HCT116 (cell line): ENCODE data around the gene FGF7. TPM values are rescaled to one million over a fixed set of nuclear protein-coding genes. Genes with fewer than 3 reads are reported as not detected.

Source experiments
- ATAC-seq: fragments of 200-7000 bp; cut with Tn5 transposase; 2 replicates; pipeline ENCODE4 v1.9.1; 2020; ENCODE audit warnings: mild to moderate bottlenecking, moderate library complexity
- BruUV-seq: library from RNA; stranded (reverse); fragments of 400-500 nt; replicated peaks from 2 replicates; lab custom pipeline; 2021; lab: Mats Ljungman, UMichigan
- CTCF ChIA-PET: fragments of 300-600 bp; sonication (Branson Sonifier 250); formaldehyde crosslinking; loops from one replicate; lab custom pipeline; 2021; ENCODE audit warnings: antibody characterized with exemption; lab: Charles Lee
- POLR2A ChIA-PET: fragments of 300-600, 350-600 bp; sonication (Branson Sonifier 250); formaldehyde crosslinking; loops from one replicate; lab custom pipeline; 2021; ENCODE audit warnings: antibody characterized with exemption; lab: Charles Lee
- RAD21 ChIA-PET, 2 experiments: fragments of 300-600 bp; sonication (Branson Sonifier 250); formaldehyde crosslinking; loops; one replicate each; lab custom pipeline; 2023; ENCODE audit warnings: low total read pairs in 2 of 2; ENCODE audit not compliant: uncharacterized antibody in 2 of 2, unreplicated experiment in 2 of 2, low non-redundant PET in 1 of 2; lab: Charles Lee
- DNase-seq: peaks from one replicate; pipeline ENCODE4 v3.0.0-alpha.2; 2010; ENCODE audit warnings: low read depth, low spot score
- H2AFZ ChIP-seq: fragments of 200-600 bp; shearing (Covaris generic), sonication (generic); 2 replicates; pipeline ENCODE4 v1.6.1; 2017; ENCODE audit warnings: low read depth, mixed run types, mixed read lengths, antibody characterized with exemption, low read length; ENCODE audit not compliant: poor library complexity, severe bottlenecking
- H3K27ac ChIP-seq: 2 replicates; pipeline ENCODE4 v1.5.1; 2012; ENCODE audit warnings: low read depth, low read length
- H3K27me3 ChIP-seq: fragments of 200-600 bp; sonication (generic); 2 replicates; pipeline ENCODE4 v1.6.1; 2016; ENCODE audit warnings: mixed run types, low read length, mixed read lengths; ENCODE audit not compliant: insufficient read depth
- H3K36me3 ChIP-seq, 2 experiments: fragments of 200-500 bp in 1 of 2; fragments of 200-600 bp in 1 of 2; sonication (Bioruptor generic) in 1 of 2; sonication (generic) in 1 of 2; 2 replicates each; pipeline versions ENCODE4 v1.5.1 to v1.6.1; 2014 to 2016; ENCODE audit warnings: low read length in 2 of 2, inconsistent platforms in 1 of 2, mixed read lengths in 1 of 2, mixed run types in 1 of 2; ENCODE audit not compliant: insufficient read depth in 2 of 2, control insufficient read depth in 1 of 2
- H3K4me1 ChIP-seq, 2 experiments: fragments of 200-600 bp in 1 of 2; sonication (generic) in 1 of 2; 2 replicates each; pipeline versions ENCODE4 v1.5.1 to v1.6.1; 2012 to 2017; ENCODE audit warnings: low read length in 2 of 2, inconsistent platforms in 1 of 2, mild to moderate bottlenecking in 1 of 2, mixed read lengths in 1 of 2, mixed run types in 1 of 2, moderate library complexity in 1 of 2; ENCODE audit not compliant: insufficient read depth in 2 of 2, control insufficient read depth in 1 of 2
- H3K4me2 ChIP-seq: fragments of 200-600 bp; sonication (generic); 2 replicates; pipeline ENCODE4 v1.6.1; 2017; ENCODE audit warnings: mixed run types, low read length, mixed read lengths
- H3K4me3 ChIP-seq, 2 experiments: fragments of 200-600 bp in 1 of 2; sonication (generic) in 1 of 2; replicated peaks in 1 of 2; 2 replicates each; pipeline ENCODE4 v1.5.1; 2011 to 2016; ENCODE audit warnings: low read length in 2 of 2, control low read depth in 1 of 2, low read depth in 1 of 2, mild to moderate bottlenecking in 1 of 2, mixed read lengths in 1 of 2, mixed run types in 1 of 2
- H3K79me2 ChIP-seq: fragments of 200-600 bp; sonication (generic); 2 replicates; pipeline ENCODE4 v1.6.1; 2017; ENCODE audit warnings: mild to moderate bottlenecking, mixed run types, low read length, moderate library complexity, mixed read lengths; ENCODE audit not compliant: insufficient read depth
- H3K9ac ChIP-seq: fragments of 200-600 bp; sonication (generic); 2 replicates; pipeline ENCODE4 v1.6.1; 2016; ENCODE audit warnings: low read length, mixed read lengths
- H3K9me2 ChIP-seq: fragments of 200-600 bp; sonication (generic), shearing (Covaris generic); 2 replicates; pipeline ENCODE4 v1.6.1; 2017; ENCODE audit warnings: mixed run types, mild to moderate bottlenecking, moderate library complexity; ENCODE audit not compliant: insufficient read depth
- H3K9me3 ChIP-seq, 2 experiments: fragments of 200-500 bp in 1 of 2; fragments of 200-600 bp in 1 of 2; sonication (Bioruptor generic) in 1 of 2; sonication (generic) in 1 of 2; 2 replicates each; pipeline ENCODE4 v1.6.1; 2014 to 2017; ENCODE audit warnings: low read length in 2 of 2, mixed read lengths in 2 of 2, inconsistent platforms in 1 of 2, low read depth in 1 of 2, mild to moderate bottlenecking in 1 of 2, mixed run types in 1 of 2, moderate library complexity in 1 of 2; ENCODE audit not compliant: control insufficient read depth in 1 of 2, insufficient read depth in 1 of 2
- H4K20me1 ChIP-seq: fragments of 200-600 bp; sonication (generic), shearing (Covaris generic); 2 replicates; pipeline ENCODE4 v1.6.1; 2017; ENCODE audit warnings: mixed run types, mild to moderate bottlenecking, moderate library complexity; ENCODE audit not compliant: insufficient read depth
- CEBPB ChIP-seq: IDR thresholded peaks from 2 replicates; pipeline ENCODE4 v1.6.1; 2012; ENCODE audit warnings: low read depth
- CTCF ChIP-seq, 3 experiments: fragments of 200-600 bp in 1 of 3; sonication (generic) in 1 of 3; IDR thresholded peaks in 2 of 3; conservative IDR thresholded peaks in 1 of 3; 2 replicates each; pipeline ENCODE4 v1.5.1; 2012 to 2017; ENCODE audit warnings: low read depth in 2 of 3, low read length in 2 of 3, antibody characterized with exemption in 1 of 3, borderline replicate concordance in 1 of 3, control low read depth in 1 of 3, mild to moderate bottlenecking in 1 of 3, mixed read lengths in 1 of 3, mixed run types in 1 of 3, moderate library complexity in 1 of 3; ENCODE audit not compliant: insufficient read depth in 1 of 3
- EGR1 ChIP-seq: IDR thresholded peaks from 2 replicates; pipeline ENCODE4 v1.6.1; 2012; ENCODE audit warnings: low read depth
- FOSL1 ChIP-seq: IDR thresholded peaks from 2 replicates; pipeline ENCODE4 v1.6.1; 2012; ENCODE audit warnings: low read depth
- JUND ChIP-seq: IDR thresholded peaks from 2 replicates; pipeline ENCODE4 v1.6.1; 2012
- MAX ChIP-seq: IDR thresholded peaks from 2 replicates; pipeline ENCODE4 v1.6.1; 2012
- POLR2A ChIP-seq: IDR thresholded peaks from 2 replicates; pipeline ENCODE4 v1.7.0; 2011; ENCODE audit warnings: borderline replicate concordance; ENCODE audit not compliant: insufficient read depth, insufficient read length; ENCODE audit errors: extremely low read depth
- REST ChIP-seq: IDR thresholded peaks from 2 replicates; pipeline ENCODE4 v1.6.1; 2012; ENCODE audit warnings: low read depth
- SP1 ChIP-seq: IDR thresholded peaks from 2 replicates; pipeline ENCODE4 v1.6.1; 2012; ENCODE audit warnings: low read depth
- SRF ChIP-seq: IDR thresholded peaks from 2 replicates; pipeline ENCODE4 v1.6.1; 2012; ENCODE audit warnings: low read depth
- TCF7L2 ChIP-seq: IDR thresholded peaks from 2 replicates; pipeline ENCODE4 v1.7.0; 2011; ENCODE audit warnings: borderline replicate concordance, inconsistent platforms; ENCODE audit not compliant: insufficient read depth, insufficient read length; ENCODE audit errors: extremely low read depth
- YY1 ChIP-seq: IDR thresholded peaks from 2 replicates; pipeline ENCODE4 v1.6.1; 2011; ENCODE audit warnings: low read length, low read depth, moderate library complexity, mild to moderate bottlenecking; ENCODE audit not compliant: insufficient replicate concordance; ENCODE audit errors: extremely low read depth
- intact Hi-C: fragments of 100-400 bp; cut with micrococcal nuclease; formaldehyde crosslinking; loops from 2 replicates; pipeline ENCODE4 v1.10.0; 2022
- total RNA-seq: library from RNA; stranded (reverse); gene quantifications from one replicate; pipeline ENCODE4 v1.2.1, GENCODE V29; 2021; ENCODE audit not compliant: unreplicated experiment

The FGF7 gene
- total RNA-seq, 1 experiment from 2014 or later = 0.49 TPM

GRCh38 chr15:49466119-49466518, 43.1 kb downstream of the FGF7 start (continued):
- TF ChIP-seq REST (no peak), FOSL1 (no peak), POLR2A (no peak), JUND (no peak)

- CTCF ChIA-PET = no interaction called here
- H3K9me2 ChIP-seq = no peaks in the 10 kb centered on the region
- H3K27ac ChIP-seq = no peak overlapping the region
- H3K4me3 ChIP-seq = no peak overlapping the region
- no peak for DNase-seq
- H3K27me3 ChIP-seq = no peaks in the 10 kb centered on the region
- H3K9ac ChIP-seq = no peak overlapping the region
- no peaks in the 10 kb centered on the region for H4K20me1 ChIP-seq
- H3K79me2 ChIP-seq = no peaks in the 10 kb centered on the region
- no peaks in the 10 kb centered on the region for H3K36me3 ChIP-seq
- H3K4me2 ChIP-seq = no peak overlapping the region
- H2AFZ ChIP-seq = no peak overlapping the region
- intact Hi-C loops = no loop called here
- H3K4me1 ChIP-seq = no peaks in the 10 kb centered on the region
- RAD21 ChIA-PET = no interaction called here
- H3K9me3 ChIP-seq = no peaks in the 10 kb centered on the region
- BruUV-seq = no TSS peak
- TF ChIP-seq SRF (no peak), CTCF (IDR thresholded peaks at IDR 0.05 in 2 of 3, conservative IDR thresholded peaks at IDR 0.05 in 1 of 3; ENCODE audit: borderline replicate concordance in 1 of 3, insufficient read depth in 1 of 3, low read depth in 2 of 3, low read length in 2 of 3) (no peak), YY1 (no peak), EGR1 (no peak), SP1 (no peak), MAX (no peak), FOSL1 (no peak), TCF7L2 (no peak), CEBPB (no peak)
- POLR2A ChIA-PET = no interaction called here
- no peak for ATAC-seq
Measured at GRCh38 chr15:49467746-49468480, 44.9 kb downstream of the FGF7 start.
